Measurements from ENCODE around the gene MYH9. TPM values are rescaled to one million over a fixed set of nuclear protein-coding genes. Genes with fewer than 3 reads are reported as not detected.

MYH9 gene
- total and polyA plus RNA-seq, 4 donors, result 32.3 to 150 (median 98.7) TPM

GRCh38 chr22:36308880-36309279, 78.9 kb downstream of the MYH9 start:
- no peaks in the 10 kb centered on the region for H3K27me3 ChIP-seq (ENCODE audit: control insufficient read depth in 4 of 4, insufficient read depth in 4 of 4, low read length in 3 of 4)
- H3K4me1 ChIP-seq (ENCODE audit: control insufficient read depth in 4 of 4, insufficient read depth in 4 of 4, low read length in 3 of 4), result peaks cover 3 to 13% (median 11%) of the 10 kb centered on the region in 4 donors
- TF ChIP-seq TAF1 (conservative IDR thresholded peaks at IDR 0.05) (no peak), HNF4A (conservative IDR thresholded peaks at IDR 0.05) (no peak), NR2F2 (IDR thresholded peaks at IDR 0.05) (no peak)
- H3K9ac ChIP-seq (ENCODE audit: low read depth in 1 of 2, low read length in 2 of 2), result no peak overlapping the region
- peaks cover 30 to 77% (median 64%) of the 10 kb centered on the region in 4 donors for H3K36me3 ChIP-seq (ENCODE audit: control insufficient read depth in 4 of 4, insufficient read depth in 3 of 4, low read depth in 1 of 4, low read length in 3 of 4)
- H3K27ac ChIP-seq (ENCODE audit: low read depth in 1 of 2, low read length in 2 of 2), result no peak overlapping the region
- H3K4me3 ChIP-seq (ENCODE audit: low read depth in 1 of 3, low read length in 3 of 3), result no peak overlapping the region
- DNase-seq (ENCODE audit: low spot score), result no peak
- H3K9me3 ChIP-seq (ENCODE audit: control insufficient read depth in 4 of 4, low read length in 3 of 4), result no peaks in the 10 kb centered on the region
- 86% methylated on average over 17 of the region's 17 CpGs for WGBS

- TF ChIP-seq NR2F2 (IDR thresholded peaks at IDR 0.05), result no peak
- no peak for TF ChIP-seq FOXA2 (IDR thresholded peaks at IDR 0.05)
- TF ChIP-seq REST (IDR thresholded peaks at IDR 0.05), result no peak
- no peak for TF ChIP-seq CTCF (IDR thresholded peaks at IDR 0.05; ENCODE audit: low read depth, low read length, missing input control)
- no peak for TF ChIP-seq GABPA (IDR thresholded peaks at IDR 0.05 in 1 of 2, conservative IDR thresholded peaks at IDR 0.05 in 1 of 2)
- no peak for TF ChIP-seq HNF4G (IDR thresholded peaks at IDR 0.05)
- no peak for TF ChIP-seq MAX (IDR thresholded peaks at IDR 0.05)
- TF ChIP-seq JUND (IDR thresholded peaks at IDR 0.05), result no peak
- TF ChIP-seq HNF4A (conservative IDR thresholded peaks at IDR 0.05), result no peak
- TF ChIP-seq RAD21 (IDR thresholded peaks at IDR 0.05), result no peak
- TF ChIP-seq YY1 (IDR thresholded peaks at IDR 0.05), result no peak
- TF ChIP-seq SP1 (IDR thresholded peaks at IDR 0.05), result no peak
- no peak for TF ChIP-seq EGR1 (IDR thresholded peaks at IDR 0.05; ENCODE audit: low read depth in 2 of 2)
- peaks cover 26 to 77% (median 60%) of the 10 kb centered on the region in 4 donors for H3K36me3 ChIP-seq (ENCODE audit: control insufficient read depth in 4 of 4, insufficient read depth in 3 of 4, low read depth in 1 of 4, low read length in 3 of 4)
- H3K9me3 ChIP-seq (ENCODE audit: control insufficient read depth in 4 of 4, low read length in 3 of 4), result no peaks in the 10 kb centered on the region
- WGBS, result 89% methylated on average over 18 of the region's 18 CpGs
- no peak overlapping the region for H3K4me3 ChIP-seq (ENCODE audit: low read depth in 1 of 3, low read length in 3 of 3)
- no peaks in the 10 kb centered on the region for H3K27me3 ChIP-seq (ENCODE audit: control insufficient read depth in 4 of 4, insufficient read depth in 4 of 4, low read length in 3 of 4)
- H3K27ac ChIP-seq (ENCODE audit: low read depth in 1 of 2, low read length in 2 of 2), result no peak overlapping the region
- DNase-seq (ENCODE audit: low spot score), result no peak
- H3K4me1 ChIP-seq (ENCODE audit: control insufficient read depth in 4 of 4, insufficient read depth in 4 of 4, low read length in 3 of 4), result peaks cover 3 to 16% (median 11%) of the 10 kb centered on the region in 4 donors
- H3K9ac ChIP-seq (ENCODE audit: low read depth in 1 of 2, low read length in 2 of 2), result no peak overlapping the region
Measured at GRCh38 chr22:36306227-36306626, 81.5 kb downstream of the MYH9 start.

GRCh38 chr22:36305813-36306212, 82.0 kb downstream of the MYH9 start:
- TF ChIP-seq NR2F2 (IDR thresholded peaks at IDR 0.05), result no peak
- Histone ChIP-seq H3K4me1 (ENCODE audit: control insufficient read depth in 4 of 4, insufficient read depth in 4 of 4, low read length in 3 of 4) (peaks cover 3 to 19% (median 11%) of the 10 kb centered on the region in 4 donors), H3K36me3 (ENCODE audit: control insufficient read depth in 4 of 4, insufficient read depth in 3 of 4, low read depth in 1 of 4, low read length in 3 of 4) (peaks cover 29 to 77% (median 60%) of the 10 kb centered on the region in 4 donors), H3K27me3 (ENCODE audit: control insufficient read depth in 4 of 4, insufficient read depth in 4 of 4, low read length in 3 of 4) (no peaks in the 10 kb centered on the region), H3K9me3 (ENCODE audit: control insufficient read depth in 4 of 4, low read length in 3 of 4) (no peaks in the 10 kb centered on the region), H3K27ac (ENCODE audit: low read depth in 1 of 2, low read length in 2 of 2) (no peak overlapping the region), H3K9ac (ENCODE audit: low read depth in 1 of 2, low read length in 2 of 2) (no peak overlapping the region), H3K4me3 (ENCODE audit: low read depth in 1 of 3, low read length in 3 of 3) (no peak overlapping the region)
- 93% methylated on average over 19 of the region's 19 CpGs for WGBS
- no peak for DNase-seq (ENCODE audit: low spot score)
